Inferior parietal cortex (tissue), 1 donor: Measurements from ENCODE around the gene CNIH1.
"Not testable (repeated sequence)": the region's sequence is repeated elsewhere in the genome, so short reads cannot be mapped to it uniquely, and the experiment has no call there.

ENCODE experiments used
- DNase-seq: peaks from one replicate; pipeline ENCODE4 v3.0.0-alpha.2; 2016; ENCODE audit errors: extremely low spot score

The CNIH1 gene

DNA sequence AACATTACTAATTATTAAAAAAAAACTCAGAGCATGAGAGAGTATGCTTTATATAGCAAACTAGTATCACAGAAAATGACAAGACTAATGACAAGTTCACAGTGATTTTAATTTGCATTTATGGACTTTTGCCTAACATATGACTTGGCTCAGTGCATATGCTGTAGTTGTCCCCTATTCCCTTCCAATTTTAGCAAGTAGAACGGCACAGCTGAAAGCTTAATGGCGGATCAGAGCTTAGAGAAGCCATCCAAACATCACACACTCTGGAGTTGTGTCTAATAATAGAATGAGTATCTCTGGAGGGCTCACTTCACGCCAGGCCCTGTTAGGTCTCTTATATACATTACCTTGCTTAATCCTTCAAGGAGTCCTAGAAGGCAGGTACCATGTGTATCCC lies 13.3 kb downstream of the CNIH1 start:
- no peak for DNase-seq

DNA sequence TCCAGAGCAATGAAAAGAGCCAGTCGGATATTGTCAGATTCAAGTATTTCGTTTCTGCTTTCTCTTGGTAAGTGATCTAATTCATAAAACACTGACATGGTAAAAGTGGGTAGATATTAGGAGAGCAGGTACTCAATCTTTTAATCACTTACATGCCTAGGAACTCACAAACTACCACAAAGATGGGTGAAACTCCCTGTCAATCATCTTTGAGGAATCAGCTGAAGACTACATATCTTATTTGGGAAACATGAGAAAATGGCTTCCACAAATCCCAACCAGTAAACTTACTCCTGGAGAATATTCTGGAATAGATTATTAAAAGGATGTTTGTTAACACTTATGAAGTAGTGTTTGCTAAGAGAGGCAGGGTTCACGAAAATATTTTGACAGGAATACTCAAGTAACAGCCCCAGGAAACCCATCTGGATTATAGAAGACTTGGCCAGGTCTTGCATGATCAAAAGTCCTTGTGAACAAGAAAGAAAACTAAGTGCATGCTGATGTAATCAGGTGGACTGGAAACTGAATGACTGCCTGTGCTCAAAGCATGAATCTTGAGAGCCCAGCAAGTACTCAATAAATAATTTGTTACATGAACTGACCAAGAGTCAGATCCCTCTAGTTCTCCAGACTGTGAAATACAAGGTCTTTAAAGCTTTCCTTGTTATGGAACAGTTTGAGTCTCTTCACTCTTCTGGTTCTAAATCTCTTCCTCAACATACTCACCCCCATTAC lies 15.5 kb downstream of the CNIH1 start:
- DNase-seq = no peak

GRCh38 chr14:54425068-54425467 lies 16.1 kb downstream of the CNIH1 start:
- DNase-seq = no peak

GRCh38 chr14:54424479-54424901 lies 16.7 kb downstream of the CNIH1 start:
- DNase-seq = no peak

DNA sequence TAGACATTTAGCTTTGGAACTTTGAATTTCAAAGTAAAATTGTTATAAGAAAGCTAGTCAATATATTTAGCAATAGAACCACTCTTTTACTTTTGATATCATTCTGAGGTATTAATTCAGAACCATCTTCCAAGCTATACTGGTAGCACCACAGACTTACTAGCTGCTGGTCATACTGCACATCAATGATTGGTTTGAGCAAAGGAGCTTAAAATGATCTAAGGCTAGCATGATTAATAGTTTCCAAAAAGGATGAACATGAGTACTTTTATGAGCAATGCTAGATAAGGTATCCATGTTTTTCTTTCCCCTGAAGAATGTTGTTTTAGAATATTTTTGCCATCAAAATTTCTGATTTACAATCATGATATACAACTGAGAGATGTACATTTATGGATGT lies 17.2 kb downstream of the CNIH1 start:
- no peak for DNase-seq

DNA sequence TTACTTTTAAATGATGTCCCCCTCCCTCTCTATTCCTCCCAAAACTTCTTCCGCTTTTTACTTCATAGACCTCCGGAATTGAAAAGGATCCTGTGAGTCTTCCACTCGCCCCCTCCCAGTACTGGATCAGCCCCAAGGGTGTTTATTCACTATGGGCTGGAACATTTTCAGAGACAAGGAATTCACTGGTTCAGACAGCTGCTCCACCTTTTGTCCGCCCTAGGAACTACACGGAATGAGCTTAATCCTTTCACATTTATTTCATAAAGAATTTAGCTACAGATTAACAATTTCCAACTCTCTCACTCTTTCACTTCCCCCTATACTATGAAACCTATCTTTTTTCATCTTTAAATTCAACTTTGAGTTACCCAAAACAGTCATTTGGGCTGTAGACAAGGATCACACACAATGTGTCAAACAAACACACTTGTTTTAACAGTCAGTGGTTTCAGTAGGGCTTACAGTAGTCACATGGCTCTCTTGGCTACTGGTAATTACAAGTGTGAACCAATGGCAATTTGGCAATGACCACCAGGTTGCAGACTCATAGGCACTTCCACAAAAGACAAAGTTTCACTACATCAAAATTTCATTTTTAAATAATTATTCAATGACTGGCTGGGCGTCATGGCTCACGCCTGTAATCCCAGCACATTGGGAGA lies 20.6 kb downstream of the CNIH1 start:
- no peak for DNase-seq

- DNase-seq = no peak
Observed at GRCh38 chr14:54411371-54411770, 29.8 kb downstream of the CNIH1 start.

DNA sequence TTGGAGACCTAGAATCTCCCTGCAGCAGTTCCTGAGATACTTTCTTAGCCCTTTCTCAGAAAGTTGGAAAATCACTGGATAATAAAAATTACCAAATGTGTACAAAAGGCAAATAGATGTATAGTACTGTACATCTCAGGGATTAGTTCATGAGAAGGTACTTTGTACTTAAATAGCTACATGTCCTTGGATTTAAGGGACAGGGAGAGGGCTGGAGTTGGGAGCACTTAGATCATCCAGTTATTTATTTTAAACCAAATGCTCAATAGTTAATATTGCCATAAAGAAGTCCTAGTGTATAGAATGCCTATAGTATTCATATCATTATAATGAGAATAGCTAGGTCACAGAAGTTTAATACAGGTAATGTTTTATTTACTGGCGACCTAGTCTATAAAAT lies 31.0 kb downstream of the CNIH1 start:
- DNase-seq = no peak

DNA sequence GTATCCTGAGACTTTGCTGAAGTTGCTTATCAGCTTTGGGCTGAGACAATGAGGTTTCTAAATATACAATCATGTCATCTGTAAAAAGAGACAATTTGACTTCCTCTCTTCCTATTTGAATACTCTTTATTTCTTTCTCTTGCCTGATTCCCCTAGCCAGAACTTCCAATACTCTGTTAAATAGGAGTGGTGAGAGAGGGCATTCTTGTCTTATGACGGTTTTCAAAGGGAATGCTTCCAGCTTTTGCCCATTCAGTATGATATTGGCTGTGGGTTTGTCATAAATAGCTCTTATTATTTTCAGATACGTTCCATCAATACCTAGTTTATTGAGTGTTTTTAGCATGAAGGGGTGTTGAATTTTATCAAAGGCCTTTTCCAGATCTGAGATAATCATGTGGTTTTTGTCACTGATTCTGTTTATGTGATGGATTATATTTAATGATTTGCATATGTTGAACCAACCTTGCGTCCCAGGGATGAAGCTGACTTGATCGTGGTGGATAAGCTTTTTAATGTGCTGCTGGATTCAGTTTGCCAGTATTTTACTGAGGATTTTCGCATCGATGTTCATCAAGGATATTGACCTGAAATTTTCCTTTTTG lies 37.7 kb downstream of the CNIH1 start:
- DNase-seq = not testable (repeated sequence)

DNA sequence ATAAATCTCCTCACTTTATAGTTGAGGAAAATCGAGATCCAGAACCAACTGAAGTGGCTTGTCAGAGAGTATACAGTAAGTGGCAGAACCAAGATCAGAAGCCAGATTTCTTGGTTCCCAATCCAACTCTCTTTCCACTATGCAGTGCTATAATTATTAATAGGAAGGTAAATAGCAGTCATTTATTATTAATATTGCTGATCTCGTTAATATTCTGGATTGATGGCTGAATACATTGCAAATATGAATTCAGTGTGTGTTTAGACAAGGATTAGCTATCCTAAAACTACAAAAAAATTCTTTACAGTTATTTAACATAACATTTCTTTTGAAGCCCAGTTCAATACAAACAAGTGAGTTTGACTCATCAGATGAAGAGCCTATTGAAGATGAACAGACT lies 41.6 kb downstream of the CNIH1 start:
- no peak for DNase-seq

GRCh38 chr14:54396493-54397335 lies 44.5 kb downstream of the CNIH1 start, which contains the start of gene CDKN3:
TSS of gene CDKN3 (plus strand) at chr14:54397007. CDS start at chr14:54397069, 62 bp downstream.
- peak; percentile 98 for DNase-seq

DNA sequence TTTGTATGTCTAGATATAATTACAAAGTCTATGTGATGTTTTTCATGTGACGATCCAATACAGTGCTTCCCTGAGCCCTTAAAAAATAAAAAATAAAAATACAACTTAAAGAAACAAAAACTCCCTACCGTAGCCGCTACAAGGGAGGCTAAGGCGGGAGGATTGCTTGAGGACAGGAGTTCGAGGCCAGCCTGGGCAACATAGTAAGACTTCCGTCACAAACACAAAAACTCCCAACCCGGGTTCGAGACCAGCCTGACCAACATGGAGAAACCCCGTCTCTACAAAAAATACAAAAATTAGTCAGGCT lies 45.0 kb downstream of the CNIH1 start:
- no peak for DNase-seq

DNA sequence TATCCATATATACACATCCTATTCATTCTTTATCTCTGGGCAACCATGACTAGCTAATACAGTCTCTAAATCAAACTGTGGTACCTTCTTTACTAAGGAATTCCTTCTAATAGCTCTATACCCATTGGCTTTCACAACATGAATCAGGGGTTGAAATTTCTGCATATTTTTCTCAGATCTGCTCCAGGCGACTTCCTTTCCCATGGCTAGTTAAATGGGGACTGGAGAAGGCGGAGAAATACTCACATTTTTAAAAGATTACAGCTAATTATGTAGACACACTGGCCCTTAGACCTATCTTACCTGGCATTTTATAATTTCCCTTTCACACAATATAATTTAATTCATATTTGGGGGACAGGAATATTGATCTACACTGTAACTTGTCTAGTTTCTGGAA lies 45.5 kb downstream of the CNIH1 start:
- no peak for DNase-seq

DNA sequence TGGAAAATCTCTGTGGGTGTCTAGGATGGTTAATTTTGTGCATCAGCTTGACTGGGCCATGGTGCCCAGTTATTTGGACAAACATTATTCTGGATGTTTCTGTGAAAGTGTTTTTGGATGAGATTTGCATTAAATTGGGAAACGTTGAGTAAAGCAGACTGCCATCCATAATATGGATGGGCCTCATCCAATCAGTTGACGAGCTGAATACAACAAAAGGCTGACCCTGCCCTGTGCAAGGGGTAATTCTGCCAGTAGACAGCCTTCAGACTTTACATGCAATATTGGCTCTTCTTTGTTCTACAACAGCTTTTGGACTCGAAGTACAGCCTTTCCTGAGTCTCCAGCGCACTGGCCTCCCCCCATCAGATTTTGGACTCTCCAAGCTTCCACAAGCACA lies 45.9 kb downstream of the CNIH1 start:
- no peak for DNase-seq

DNA sequence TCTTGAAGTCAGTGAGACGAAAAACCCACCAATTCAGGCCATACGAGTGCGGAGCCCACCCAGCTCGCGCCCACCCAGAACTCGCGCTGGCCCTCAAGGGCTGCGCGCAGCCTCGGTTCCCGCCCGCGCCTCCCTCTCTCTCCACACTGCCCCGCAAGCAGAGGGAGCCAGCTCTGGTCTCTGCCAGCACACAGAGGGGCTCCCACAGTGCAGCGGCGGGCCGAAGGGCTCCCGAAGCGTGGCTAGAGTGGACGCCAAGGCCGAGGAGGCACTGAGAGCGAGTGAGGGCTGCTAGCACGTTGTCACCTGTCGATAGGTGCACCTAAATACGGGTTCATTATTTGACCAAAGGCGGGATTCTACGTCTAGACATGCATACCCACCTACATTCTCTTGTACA lies 46.6 kb downstream of the CNIH1 start:
- DNase-seq = no peak

GRCh38 chr14:54392986-54393884 lies 47.9 kb downstream of the CNIH1 start:
- DNase-seq = not testable (repeated sequence)

DNA sequence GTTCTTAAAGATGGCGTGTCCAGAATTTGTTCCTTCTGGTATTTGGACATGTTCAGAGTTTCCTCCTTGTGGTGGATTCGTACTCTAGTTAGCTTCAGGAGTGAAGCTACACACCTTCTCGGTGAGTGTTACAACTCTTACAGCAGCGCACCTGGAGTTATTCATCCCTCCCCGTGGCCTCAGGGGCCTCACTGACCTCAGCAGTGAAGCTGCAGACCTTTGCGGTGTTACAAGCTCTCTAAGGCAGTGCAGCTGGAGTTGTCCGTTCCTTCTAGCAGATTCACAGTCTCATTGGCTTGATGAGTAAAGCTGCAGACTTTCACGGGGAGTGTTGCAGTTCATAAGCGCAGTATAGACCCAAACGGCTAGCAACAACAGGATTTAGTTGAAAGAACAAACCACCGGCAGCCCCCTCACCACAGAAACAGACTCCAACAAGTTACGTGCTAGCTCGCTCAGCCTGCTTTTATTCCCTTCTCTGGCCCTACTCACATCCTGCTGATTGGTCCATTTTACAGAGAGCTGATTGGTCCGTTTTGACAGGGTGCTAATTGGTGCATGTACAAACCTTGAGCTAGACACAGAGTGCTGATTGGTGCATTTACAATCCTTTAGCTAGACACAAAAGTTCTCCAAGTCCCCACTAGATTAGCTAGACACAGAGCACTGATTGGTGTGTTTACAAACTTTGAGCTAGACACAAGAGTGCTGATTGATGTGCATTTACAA lies 48.9 kb downstream of the CNIH1 start:
- DNase-seq = no peak

DNA sequence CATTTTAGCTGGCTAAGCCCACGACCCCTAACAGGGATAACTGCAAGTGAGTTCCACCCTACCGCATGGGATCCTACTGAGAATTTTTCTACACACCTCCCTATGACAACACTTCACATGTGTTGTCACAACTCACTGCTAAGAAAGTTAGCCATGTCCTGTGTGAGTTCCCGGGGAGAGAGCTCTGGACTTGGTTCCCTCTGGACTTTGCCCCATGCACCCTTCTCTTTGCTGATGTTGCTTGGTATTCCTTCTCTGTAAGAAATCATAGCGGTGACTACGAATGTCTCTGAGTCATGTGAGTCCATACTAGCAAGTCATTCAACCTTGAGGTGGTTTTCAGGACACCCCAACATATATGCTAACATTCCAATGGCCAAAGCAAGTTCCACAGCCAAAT lies 53.8 kb downstream of the CNIH1 start:
- no peak for DNase-seq

DNA sequence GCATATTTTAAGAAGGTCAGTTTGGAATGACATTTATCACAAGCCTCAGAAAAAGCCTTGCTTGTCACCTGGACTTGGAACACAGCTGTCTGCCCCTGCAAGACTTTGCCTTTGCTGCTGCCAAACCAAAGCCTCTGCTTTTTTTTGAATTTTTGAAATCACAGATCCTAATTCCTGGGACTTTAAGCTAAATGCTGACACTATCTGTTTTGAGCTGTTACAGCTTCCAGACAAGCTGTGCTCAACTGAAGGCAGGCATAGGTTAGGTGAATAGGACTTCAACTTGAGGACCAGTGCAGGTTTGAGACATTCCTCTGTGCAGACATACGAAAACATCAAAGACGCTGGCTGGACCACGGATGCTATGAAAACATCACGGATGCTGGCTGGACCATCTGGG lies 55.6 kb downstream of the CNIH1 start:
- DNase-seq = no peak

- DNase-seq = no peak
Observed at GRCh38 chr14:54383835-54384234, 57.3 kb downstream of the CNIH1 start.

GRCh38 chr14:54381821-54382220 lies 59.4 kb downstream of the CNIH1 start:
- no peak for DNase-seq
